ENCODE results near the gene PSME3. TPM values are rescaled to one million over a fixed set of nuclear protein-coding genes. Genes with fewer than 3 reads are reported as not detected.

Gene PSME3
- total RNA-seq, 1 donor from 2014 or later, result 108 TPM

GRCh38 chr17:42832213-42832933 lies 824 bp upstream of the PSME3 start:
- peaks cover 2% of the 10 kb centered on the region for H3K27me3 Mint-ChIP-seq (ENCODE audit: insufficient read depth, low read depth)
- DNase-seq (ENCODE audit: low spot score), result no peak
- peaks cover 41% of the 10 kb centered on the region for H3K79me2 ChIP-seq (ENCODE audit: low read depth)
- no peaks in the 10 kb centered on the region for H3K36me3 ChIP-seq
- H3K4me3 Mint-ChIP-seq, result peak overlapping the region; percentile 94
- peaks cover 16% of the 10 kb centered on the region for H3K4me1 Mint-ChIP-seq
- H4K20me1 ChIP-seq (ENCODE audit: low read depth), result peaks cover 13% of the 10 kb centered on the region
- peaks cover 5% of the 10 kb centered on the region for H3K36me3 Mint-ChIP-seq
- H3K27ac ChIP-seq, result no peak overlapping the region
- peak overlapping the region; percentile 92 for H3K9ac ChIP-seq
- peaks cover 16% of the 10 kb centered on the region for H3K27me3 ChIP-seq
- peaks cover 11% of the 10 kb centered on the region for H3K4me1 ChIP-seq
- H3K27ac Mint-ChIP-seq, result peak overlapping the region; percentile 83
- H2AFZ ChIP-seq (replicated peaks), result peak overlapping the region; percentile 90
- H3K4me2 ChIP-seq, result peak overlapping the region; percentile 96
- no peak for TF ChIP-seq EZH2 (IDR thresholded peaks at IDR 0.05)
- no peak for TF ChIP-seq CTCF (IDR thresholded peaks at IDR 0.05)
- no peak for TF ChIP-seq EZH2phosphoT487 (IDR thresholded peaks at IDR 0.05)
- no peaks in the 10 kb centered on the region for H3K9me3 ChIP-seq (ENCODE audit: low read depth)
- H3K9me3 Mint-ChIP-seq, result no peaks in the 10 kb centered on the region
- peaks cover 13% of the 10 kb centered on the region for H3F3A ChIP-seq (ENCODE audit: low read depth)
- H3K4me3 ChIP-seq, result peak overlapping the region; percentile 93

GRCh38 chr17:42833767-42834422 lies 698 bp downstream of the PSME3 start:
- Histone ChIP-seq H3K27me3 (peaks cover under 1% of the 10 kb centered on the region), H3K4me2 (peak overlapping the region; percentile 96), H3K79me2 (ENCODE audit: low read depth) (peaks cover 41% of the 10 kb centered on the region), H3F3A (ENCODE audit: low read depth) (peaks cover 13% of the 10 kb centered on the region), H3K9ac (peak overlapping the region; percentile 92), H3K36me3 (no peaks in the 10 kb centered on the region), H2AFZ (replicated peaks) (peak overlapping the region; percentile 90), H3K9me3 (ENCODE audit: low read depth) (no peaks in the 10 kb centered on the region), H4K20me1 (ENCODE audit: low read depth) (peaks cover 13% of the 10 kb centered on the region), H3K4me1 (peaks cover 11% of the 10 kb centered on the region), H3K27ac (peak overlapping the region; percentile 78), H3K4me3 (peak overlapping the region; percentile 93)
- Mint-ChIP-seq H3K9me3 (no peaks in the 10 kb centered on the region), H3K27ac (peak overlapping the region; percentile 53), H3K27me3 (ENCODE audit: insufficient read depth, low read depth) (peaks cover 2% of the 10 kb centered on the region), H3K36me3 (peaks cover 13% of the 10 kb centered on the region), H3K4me3 (peak overlapping the region; percentile 94), H3K4me1 (peaks cover 16% of the 10 kb centered on the region)
- TF ChIP-seq EZH2 (IDR thresholded peaks at IDR 0.05), result no peak
- no peak for TF ChIP-seq EZH2phosphoT487 (IDR thresholded peaks at IDR 0.05)
- no peak for TF ChIP-seq CTCF (IDR thresholded peaks at IDR 0.05)
- DNase-seq (ENCODE audit: low spot score), result peak; percentile 50

GRCh38 chr17:42835732-42836131 lies 2.5 kb downstream of the PSME3 start:
- H3K27ac Mint-ChIP-seq, result no peak overlapping the region
- H3K9me3 ChIP-seq (ENCODE audit: low read depth), result no peaks in the 10 kb centered on the region
- peaks cover 20% of the 10 kb centered on the region for H3K36me3 Mint-ChIP-seq
- H2AFZ ChIP-seq (replicated peaks), result no peak overlapping the region
- no peak for TF ChIP-seq CTCF (IDR thresholded peaks at IDR 0.05)
- TF ChIP-seq EZH2 (IDR thresholded peaks at IDR 0.05), result no peak
- no peak for TF ChIP-seq EZH2phosphoT487 (IDR thresholded peaks at IDR 0.05)
- H3K79me2 ChIP-seq (ENCODE audit: low read depth), result peaks cover 41% of the 10 kb centered on the region
- no peak overlapping the region for H3K4me3 Mint-ChIP-seq
- DNase-seq (ENCODE audit: low spot score), result no peak
- no peak overlapping the region for H3K4me3 ChIP-seq
- no peaks in the 10 kb centered on the region for H3K27me3 Mint-ChIP-seq (ENCODE audit: insufficient read depth, low read depth)
- H3K4me1 Mint-ChIP-seq, result peaks cover 16% of the 10 kb centered on the region
- H3F3A ChIP-seq (ENCODE audit: low read depth), result peaks cover 13% of the 10 kb centered on the region
- H3K9me3 Mint-ChIP-seq, result no peaks in the 10 kb centered on the region
- H3K27ac ChIP-seq, result no peak overlapping the region
- no peaks in the 10 kb centered on the region for H3K27me3 ChIP-seq
- H3K4me2 ChIP-seq, result no peak overlapping the region
- no peaks in the 10 kb centered on the region for H3K36me3 ChIP-seq
- H3K4me1 ChIP-seq, result peaks cover 11% of the 10 kb centered on the region
- no peak overlapping the region for H3K9ac ChIP-seq
- peaks cover 13% of the 10 kb centered on the region for H4K20me1 ChIP-seq (ENCODE audit: low read depth)
